Naive thymus-derived CD8-positive, alpha-beta T cell (primary cell): ENCODE measurements around the gene ITGA1. TPM values are rescaled to one million over a fixed set of nuclear protein-coding genes. Genes with fewer than 3 reads are reported as not detected.

Experiments used
- ATAC-seq, 2 donors: fragments of 150-1000 bp; cut with Tn5 transposase in 1 of 2; sonication (Bioruptor Pico), chemical (Tn5 transposase) in 1 of 2; 1 replicate in 1 of 2; 2 replicates in 1 of 2; pipeline ENCODE4 v1.10.0; 2021; ENCODE audit warnings: mild to moderate bottlenecking in 2 of 2, moderate library complexity in 2 of 2
- POLR2A ChIA-PET: fragments of 350-600 bp; sonication (Branson Sonifier 250); formaldehyde crosslinking; loops from one replicate; lab custom pipeline; 2021; ENCODE audit warnings: antibody characterized with exemption; lab: Charles Lee
- DNase-seq, 10 donors: peaks; one replicate each; pipeline versions ENCODE4 v3.0.0 to v3.0.0-alpha.2; 2020 to 2022
- H3K27ac Mint-ChIP-seq, 10 donors: one replicate each; pipeline ENCODE4 v1.8.0; 2020 to 2022; ENCODE audit warnings: mild to moderate bottlenecking in 10 of 10, mixed read lengths in 10 of 10, moderate library complexity in 4 of 10, inconsistent platforms in 1 of 10
- H3K27me3 Mint-ChIP-seq, 5 donors: one replicate each; pipeline ENCODE4 v1.8.0; 2021 to 2022; ENCODE audit warnings: mixed read lengths in 5 of 5
- H3K36me3 Mint-ChIP-seq, 3 donors: one replicate each; pipeline ENCODE4 v1.8.0; 2020 to 2022; ENCODE audit warnings: mixed read lengths in 3 of 3, mild to moderate bottlenecking in 2 of 3, inconsistent platforms in 1 of 3
- H3K4me1 Mint-ChIP-seq, 4 donors: one replicate each; pipeline ENCODE4 v1.8.0; 2021 to 2022; ENCODE audit warnings: mixed read lengths in 4 of 4
- H3K4me3 Mint-ChIP-seq, 10 donors: one replicate each; pipeline ENCODE4 v1.8.0; 2020 to 2022; ENCODE audit warnings: mild to moderate bottlenecking in 10 of 10, mixed read lengths in 10 of 10, moderate library complexity in 6 of 10, inconsistent platforms in 1 of 10
- H3K9me3 Mint-ChIP-seq, 9 donors: one replicate each; pipeline ENCODE4 v1.8.0; 2020 to 2022; ENCODE audit warnings: mixed read lengths in 9 of 9, mild to moderate bottlenecking in 3 of 9, inconsistent platforms in 1 of 9, moderate library complexity in 1 of 9
- polyA plus RNA-seq, 3 donors: library from polyadenylated mRNA; unstranded; fragments of 300-500 nt; fragmentation: Illumina TruSeq; gene quantifications; one replicate each; pipeline ENCODE4 v1.2.3, GENCODE V29; 2021
- total RNA-seq, 8 experiments: library from RNA in 2 of 8; stranded (reverse) in 2 of 8; gene quantifications; one replicate each; pipeline ENCODE4 v1.2.3 and lab custom pipeline; 2021 to 2026

ITGA1 gene
- total and polyA plus RNA-seq, 5 experiments from 2014 or later, result 0.27 to 4.6 (median 1.1) TPM

- Mint-ChIP-seq H3K4me1 (peaks cover 0 to 9% (median 0%) of the 10 kb centered on the region in 4 donors), H3K4me3 (no peak overlapping the region), H3K9me3 (peaks cover 0 to 1% (median 0%) of the 10 kb centered on the region in 9 donors), H3K27me3 (no peaks in the 10 kb centered on the region), H3K27ac (no peak overlapping the region), H3K36me3 (peaks cover 0 to under 1% (median 0%) of the 10 kb centered on the region in 3 donors)
- DNase-seq, result no peak
- POLR2A ChIA-PET, result no interaction called here
- no peak for ATAC-seq
Observed at GRCh38 chr5:52821901-52822300, 34.2 kb downstream of the ITGA1 start.

- no peak for DNase-seq
- peaks cover 0 to 7% (median 0%) of the 10 kb centered on the region in 9 donors for H3K9me3 Mint-ChIP-seq
- no peak overlapping the region for H3K27ac Mint-ChIP-seq
- H3K4me1 Mint-ChIP-seq, result peaks cover 0 to 9% (median 0%) of the 10 kb centered on the region in 4 donors
- H3K27me3 Mint-ChIP-seq, result no peaks in the 10 kb centered on the region
- POLR2A ChIA-PET, result no interaction called here
- ATAC-seq, result no peak
- H3K4me3 Mint-ChIP-seq, result no peak overlapping the region
- H3K36me3 Mint-ChIP-seq, result peaks cover 0 to 6% (median 0%) of the 10 kb centered on the region in 3 donors
Observed at GRCh38 chr5:52822437-52822836, 34.7 kb downstream of the ITGA1 start.

- no peak overlapping the region for H3K27ac Mint-ChIP-seq
- POLR2A ChIA-PET, result no interaction called here
- peaks cover 0 to 22% (median 3%) of the 10 kb centered on the region in 9 donors for H3K9me3 Mint-ChIP-seq
- no peak for ATAC-seq
- peaks cover 0 to 18% (median 0%) of the 10 kb centered on the region in 3 donors for H3K36me3 Mint-ChIP-seq
- no peak overlapping the region for H3K4me3 Mint-ChIP-seq
- no peak for DNase-seq
- no peaks in the 10 kb centered on the region for H3K27me3 Mint-ChIP-seq
- H3K4me1 Mint-ChIP-seq, result peaks cover 0 to 9% (median 0%) of the 10 kb centered on the region in 4 donors
Observed at GRCh38 chr5:52824827-52825226, 37.1 kb downstream of the ITGA1 start.

- POLR2A ChIA-PET, result no interaction called here
- H3K4me3 Mint-ChIP-seq, result no peak overlapping the region
- peaks cover 0 to 18% (median 0%) of the 10 kb centered on the region in 3 donors for H3K36me3 Mint-ChIP-seq
- no peaks in the 10 kb centered on the region for H3K27me3 Mint-ChIP-seq
- no peak for DNase-seq
- H3K27ac Mint-ChIP-seq, result no peak overlapping the region
- H3K4me1 Mint-ChIP-seq, result peaks cover 0 to 9% (median 0%) of the 10 kb centered on the region in 4 donors
- H3K9me3 Mint-ChIP-seq, result peaks cover 0 to 22% (median 3%) of the 10 kb centered on the region in 9 donors
- ATAC-seq, result no peak
Observed at GRCh38 chr5:52825826-52826225, 38.1 kb downstream of the ITGA1 start.

GRCh38 chr5:52827815-52828214 lies 40.1 kb downstream of the ITGA1 start:
- DNase-seq (no peak), ATAC-seq (no peak)
- H3K27ac Mint-ChIP-seq, result no peak overlapping the region
- H3K4me1 Mint-ChIP-seq, result peaks cover 0 to 9% (median 0%) of the 10 kb centered on the region in 4 donors
- POLR2A ChIA-PET, result no interaction called here
- H3K9me3 Mint-ChIP-seq, result peaks cover 0 to 22% (median 3%) of the 10 kb centered on the region in 9 donors
- no peaks in the 10 kb centered on the region for H3K27me3 Mint-ChIP-seq
- H3K4me3 Mint-ChIP-seq, result no peak overlapping the region
- peaks cover 0 to 18% (median 0%) of the 10 kb centered on the region in 3 donors for H3K36me3 Mint-ChIP-seq

- Mint-ChIP-seq H3K9me3 (peaks cover 0 to 22% (median 3%) of the 10 kb centered on the region in 9 donors), H3K27ac (no peak overlapping the region), H3K27me3 (no peaks in the 10 kb centered on the region), H3K4me3 (no peak overlapping the region), H3K36me3 (peaks cover 0 to 18% (median 0%) of the 10 kb centered on the region in 3 donors), H3K4me1 (peaks cover 0 to 9% (median 0%) of the 10 kb centered on the region in 4 donors)
- DNase-seq, result no peak
- POLR2A ChIA-PET, result no interaction called here
- ATAC-seq, result no peak
Observed at GRCh38 chr5:52829664-52830063, 41.9 kb downstream of the ITGA1 start.

- H3K27me3 Mint-ChIP-seq, result no peaks in the 10 kb centered on the region
- H3K9me3 Mint-ChIP-seq, result peaks cover 0 to 22% (median 3%) of the 10 kb centered on the region in 9 donors
- DNase-seq (no peak), ATAC-seq (no peak)
- H3K4me1 Mint-ChIP-seq, result peaks cover 0 to 6% (median 0%) of the 10 kb centered on the region in 4 donors
- no peak overlapping the region for H3K27ac Mint-ChIP-seq
- no peak overlapping the region for H3K4me3 Mint-ChIP-seq
- POLR2A ChIA-PET, result no interaction called here
- peaks cover 0 to 18% (median 0%) of the 10 kb centered on the region in 3 donors for H3K36me3 Mint-ChIP-seq
Observed at GRCh38 chr5:52830650-52831049, 42.9 kb downstream of the ITGA1 start.

- POLR2A ChIA-PET, result no interaction called here
- Mint-ChIP-seq H3K4me3 (no peak overlapping the region), H3K9me3 (peaks cover 0 to 20% (median 3%) of the 10 kb centered on the region in 9 donors), H3K27ac (no peak overlapping the region), H3K4me1 (no peaks in the 10 kb centered on the region), H3K27me3 (no peaks in the 10 kb centered on the region), H3K36me3 (peaks cover 0 to 17% (median 0%) of the 10 kb centered on the region in 3 donors)
- no peak for ATAC-seq
- DNase-seq, result no peak
Observed at GRCh38 chr5:52831786-52832511, 44.2 kb downstream of the ITGA1 start.

GRCh38 chr5:52834320-52834719 lies 46.6 kb downstream of the ITGA1 start:
- H3K4me1 Mint-ChIP-seq, result no peaks in the 10 kb centered on the region
- H3K36me3 Mint-ChIP-seq, result no peaks in the 10 kb centered on the region
- H3K27ac Mint-ChIP-seq, result no peak overlapping the region
- ATAC-seq, result no peak
- no peaks in the 10 kb centered on the region for H3K27me3 Mint-ChIP-seq
- no peak overlapping the region for H3K4me3 Mint-ChIP-seq
- no peak for DNase-seq
- no peaks in the 10 kb centered on the region for H3K9me3 Mint-ChIP-seq
- POLR2A ChIA-PET, result no interaction called here

GRCh38 chr5:52837068-52837467 lies 49.4 kb downstream of the ITGA1 start:
- Mint-ChIP-seq H3K4me3 (no peak overlapping the region), H3K27ac (no peak overlapping the region), H3K9me3 (no peaks in the 10 kb centered on the region), H3K36me3 (no peaks in the 10 kb centered on the region), H3K27me3 (no peaks in the 10 kb centered on the region), H3K4me1 (no peaks in the 10 kb centered on the region)
- POLR2A ChIA-PET, result no interaction called here
- ATAC-seq (no peak), DNase-seq (no peak)

GRCh38 chr5:52837591-52838001 lies 49.9 kb downstream of the ITGA1 start:
- no peak overlapping the region for H3K4me3 Mint-ChIP-seq
- DNase-seq (no peak), ATAC-seq (no peak)
- no peaks in the 10 kb centered on the region for H3K4me1 Mint-ChIP-seq
- no peaks in the 10 kb centered on the region for H3K36me3 Mint-ChIP-seq
- no peak overlapping the region for H3K27ac Mint-ChIP-seq
- no peaks in the 10 kb centered on the region for H3K9me3 Mint-ChIP-seq
- POLR2A ChIA-PET, result no interaction called here
- no peaks in the 10 kb centered on the region for H3K27me3 Mint-ChIP-seq

- ATAC-seq (no peak), DNase-seq (no peak)
- Mint-ChIP-seq H3K27me3 (no peaks in the 10 kb centered on the region), H3K4me3 (no peak overlapping the region), H3K27ac (no peak overlapping the region), H3K4me1 (no peaks in the 10 kb centered on the region), H3K36me3 (no peaks in the 10 kb centered on the region), H3K9me3 (no peaks in the 10 kb centered on the region)
- POLR2A ChIA-PET, result no interaction called here
Observed at GRCh38 chr5:52838326-52839015, 50.8 kb downstream of the ITGA1 start.

- no peak for ATAC-seq
- H3K27ac Mint-ChIP-seq, result no peak overlapping the region
- H3K27me3 Mint-ChIP-seq, result no peaks in the 10 kb centered on the region
- POLR2A ChIA-PET, result no interaction called here
- no peaks in the 10 kb centered on the region for H3K9me3 Mint-ChIP-seq
- H3K36me3 Mint-ChIP-seq, result no peaks in the 10 kb centered on the region
- DNase-seq, result no peak
- H3K4me3 Mint-ChIP-seq, result no peak overlapping the region
- no peaks in the 10 kb centered on the region for H3K4me1 Mint-ChIP-seq
Observed at GRCh38 chr5:52839285-52839684, 51.6 kb downstream of the ITGA1 start.
